Effector memory CD4-positive, alpha-beta T cell (primary cell): ENCODE measurements around the gene AADACL4.
"Not testable (repeated sequence)": the region's sequence is repeated elsewhere in the genome, so short reads cannot be mapped to it uniquely, and the experiment has no call there.

Experiments
- DNase-seq, 3 donors: peaks; one replicate each; pipeline ENCODE4 v3.0.0-alpha.2; 2020
- H3K27ac ChIP-seq: 2 replicates; pipeline ENCODE4 v1.7.0; 2013; ENCODE audit warnings: mild to moderate bottlenecking, low read length, moderate library complexity; ENCODE audit not compliant: insufficient read depth, poor library complexity, severe bottlenecking
- H3K27me3 ChIP-seq: replicated peaks from 2 replicates; pipeline ENCODE4 v1.7.0; 2013; ENCODE audit warnings: mild to moderate bottlenecking, low read length; ENCODE audit not compliant: insufficient read depth, control insufficient read depth, poor library complexity, severe bottlenecking
- H3K36me3 ChIP-seq: 2 replicates; pipeline ENCODE4 v1.7.0; 2013; ENCODE audit warnings: mild to moderate bottlenecking, low read length, moderate library complexity; ENCODE audit not compliant: control insufficient read depth, insufficient read depth
- H3K4me1 ChIP-seq: 2 replicates; pipeline ENCODE4 v1.7.0; 2013; ENCODE audit warnings: low read length, mild to moderate bottlenecking; ENCODE audit not compliant: control insufficient read depth, insufficient read depth, poor library complexity, severe bottlenecking
- H3K4me3 ChIP-seq: 2 replicates; pipeline ENCODE4 v1.7.0; 2013; ENCODE audit warnings: low read length, low read depth, mild to moderate bottlenecking; ENCODE audit not compliant: insufficient read depth, poor library complexity, severe bottlenecking
- H3K9me3 ChIP-seq: 2 replicates; pipeline ENCODE4 v1.7.0; 2013; ENCODE audit warnings: mild to moderate bottlenecking, low read length, moderate library complexity; ENCODE audit not compliant: control insufficient read depth

AADACL4 gene

DNA sequence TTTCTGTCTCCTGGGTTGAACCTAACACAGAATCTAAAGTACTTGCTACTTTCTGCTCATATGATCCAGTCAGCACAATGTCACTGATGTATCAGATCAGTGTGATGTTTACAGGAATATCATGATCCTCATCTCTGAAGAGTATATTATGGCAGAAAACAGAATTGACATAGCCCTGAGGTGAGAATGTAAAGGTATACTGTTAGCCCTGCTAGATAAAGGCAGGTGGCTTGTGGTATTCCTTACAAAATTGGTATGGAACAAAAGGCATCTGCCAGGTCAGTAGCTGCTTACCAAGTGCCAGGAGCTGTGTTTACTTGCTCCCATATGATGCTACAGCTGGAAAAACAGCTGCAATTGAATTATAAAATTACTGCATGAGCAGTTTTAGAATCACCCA lies 30.5 kb downstream of the AADACL4 start:
- no peaks in the 10 kb centered on the region for H3K27me3 ChIP-seq
- H3K27ac ChIP-seq, result no peak overlapping the region
- H3K4me1 ChIP-seq, result no peaks in the 10 kb centered on the region
- no peaks in the 10 kb centered on the region for H3K9me3 ChIP-seq
- no peaks in the 10 kb centered on the region for H3K36me3 ChIP-seq
- H3K4me3 ChIP-seq, result no peak overlapping the region
- DNase-seq, result no peak

DNA sequence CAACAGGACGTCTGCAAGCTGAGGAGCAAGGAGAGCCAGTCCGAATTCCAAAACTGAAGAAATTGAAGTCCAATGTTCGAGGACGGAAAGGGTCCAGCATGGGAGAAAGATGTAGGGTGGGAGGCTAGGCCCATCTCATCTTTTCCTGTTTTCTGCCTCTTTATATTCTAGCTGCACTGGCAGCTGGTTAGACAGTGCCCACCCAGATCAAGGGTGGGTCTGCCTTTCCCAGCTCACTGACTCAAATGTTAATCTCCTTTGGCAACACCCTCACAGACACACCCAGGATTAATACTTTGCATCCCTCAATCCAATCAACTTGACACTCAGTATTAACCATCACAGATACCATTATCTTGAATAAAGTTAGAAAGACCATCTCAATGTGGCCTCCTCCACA lies 32.2 kb downstream of the AADACL4 start:
- H3K4me1 ChIP-seq, H3K27me3 ChIP-seq, DNase-seq, H3K9me3 ChIP-seq, H3K27ac ChIP-seq, H3K4me3 ChIP-seq, H3K36me3 ChIP-seq: not testable (repeated sequence)

DNA sequence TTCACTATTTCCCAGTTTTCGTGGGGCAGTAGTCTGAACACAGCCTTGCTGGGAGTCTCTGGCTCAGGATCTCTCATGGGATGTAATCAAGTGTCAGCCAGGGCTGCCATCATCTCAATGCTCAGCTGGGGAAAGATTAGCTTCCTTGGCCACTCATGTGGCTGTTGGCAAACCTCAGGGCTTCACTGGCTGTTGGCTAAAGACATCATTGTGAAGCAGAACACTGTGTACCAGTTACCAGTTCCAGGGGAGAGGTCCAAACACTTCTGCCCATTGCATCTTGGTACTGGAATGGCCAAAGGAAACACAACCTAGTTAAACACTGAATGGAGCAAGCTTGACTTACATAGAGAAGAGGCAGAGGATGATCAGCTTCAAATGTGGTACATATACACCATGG lies 33.7 kb downstream of the AADACL4 start:
- Histone ChIP-seq H3K4me3 (no peak overlapping the region), H3K27ac (no peak overlapping the region), H3K27me3 (no peaks in the 10 kb centered on the region), H3K36me3 (no peaks in the 10 kb centered on the region), H3K4me1 (no peaks in the 10 kb centered on the region), H3K9me3 (no peaks in the 10 kb centered on the region)
- no peak for DNase-seq

DNA sequence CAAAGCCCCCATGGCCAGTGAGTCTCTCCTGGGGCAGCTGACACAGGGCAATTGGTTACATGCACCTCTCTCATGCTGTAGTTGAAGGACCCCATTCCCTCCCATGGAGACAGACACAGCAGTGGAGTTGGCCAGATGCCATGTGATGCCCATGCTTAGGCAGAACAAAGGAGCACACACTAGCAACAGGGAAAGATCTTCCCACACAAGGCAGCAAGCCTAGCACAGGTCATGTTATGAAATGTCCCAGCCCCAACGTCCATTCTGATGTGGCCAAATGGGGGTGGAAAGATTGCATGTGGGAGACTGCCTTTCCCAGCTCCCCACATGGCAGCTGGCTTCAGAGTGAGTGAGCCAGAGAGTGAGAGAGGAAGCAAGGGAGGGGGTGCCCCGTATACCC lies 34.5 kb downstream of the AADACL4 start:
- H3K27ac ChIP-seq, result no peak overlapping the region
- H3K4me3 ChIP-seq, result no peak overlapping the region
- DNase-seq, result no peak
- no peaks in the 10 kb centered on the region for H3K27me3 ChIP-seq
- H3K4me1 ChIP-seq, result no peaks in the 10 kb centered on the region
- no peaks in the 10 kb centered on the region for H3K36me3 ChIP-seq
- H3K9me3 ChIP-seq, result no peaks in the 10 kb centered on the region

DNA sequence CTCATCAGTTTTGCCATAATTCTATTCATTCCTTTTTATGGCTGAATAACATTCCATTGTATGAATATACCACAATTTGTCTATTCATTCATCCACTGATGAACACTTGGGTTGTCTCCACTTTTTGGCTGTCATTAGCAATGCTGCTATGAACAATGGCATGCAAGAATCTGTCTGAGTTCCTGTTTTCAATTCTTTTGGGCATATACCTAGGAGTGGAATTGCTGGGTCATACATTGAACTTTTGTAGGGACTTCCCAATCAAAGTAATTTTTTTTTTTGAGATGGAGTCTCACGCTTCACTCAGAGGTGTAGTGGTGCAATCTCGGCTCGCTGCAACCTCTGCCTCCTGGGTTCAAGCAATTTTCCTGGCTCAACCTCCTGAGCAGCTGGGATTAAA lies 34.9 kb downstream of the AADACL4 start:
- Histone ChIP-seq H3K27ac (no peak overlapping the region), H3K4me3 (no peak overlapping the region), H3K4me1 (no peaks in the 10 kb centered on the region), H3K36me3 (no peaks in the 10 kb centered on the region), H3K9me3 (no peaks in the 10 kb centered on the region), H3K27me3 (no peaks in the 10 kb centered on the region)
- no peak for DNase-seq

DNA sequence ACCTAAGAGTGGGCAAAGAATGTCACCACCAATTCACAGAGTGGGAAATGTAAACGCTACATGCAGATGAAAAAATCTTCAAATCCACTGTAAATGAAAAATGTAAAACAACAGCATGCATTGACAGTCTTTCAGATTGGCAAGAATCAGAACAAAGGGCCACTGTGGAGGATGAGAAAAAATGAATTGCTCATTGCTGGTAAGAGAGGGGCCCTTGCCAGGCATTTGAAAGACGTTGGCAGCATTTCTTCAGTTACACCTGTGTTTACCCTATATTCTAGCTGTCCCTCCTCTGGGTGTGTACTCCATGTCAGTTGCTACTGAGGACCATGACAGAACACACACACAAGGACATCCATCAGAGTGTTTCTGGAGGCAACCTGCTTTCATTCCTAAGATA lies 46.3 kb downstream of the AADACL4 start:
- no peak for DNase-seq
- Histone ChIP-seq H3K4me1 (no peaks in the 10 kb centered on the region), H3K27ac (no peak overlapping the region), H3K27me3 (no peaks in the 10 kb centered on the region), H3K9me3 (no peaks in the 10 kb centered on the region), H3K4me3 (no peak overlapping the region), H3K36me3 (no peaks in the 10 kb centered on the region)

DNA sequence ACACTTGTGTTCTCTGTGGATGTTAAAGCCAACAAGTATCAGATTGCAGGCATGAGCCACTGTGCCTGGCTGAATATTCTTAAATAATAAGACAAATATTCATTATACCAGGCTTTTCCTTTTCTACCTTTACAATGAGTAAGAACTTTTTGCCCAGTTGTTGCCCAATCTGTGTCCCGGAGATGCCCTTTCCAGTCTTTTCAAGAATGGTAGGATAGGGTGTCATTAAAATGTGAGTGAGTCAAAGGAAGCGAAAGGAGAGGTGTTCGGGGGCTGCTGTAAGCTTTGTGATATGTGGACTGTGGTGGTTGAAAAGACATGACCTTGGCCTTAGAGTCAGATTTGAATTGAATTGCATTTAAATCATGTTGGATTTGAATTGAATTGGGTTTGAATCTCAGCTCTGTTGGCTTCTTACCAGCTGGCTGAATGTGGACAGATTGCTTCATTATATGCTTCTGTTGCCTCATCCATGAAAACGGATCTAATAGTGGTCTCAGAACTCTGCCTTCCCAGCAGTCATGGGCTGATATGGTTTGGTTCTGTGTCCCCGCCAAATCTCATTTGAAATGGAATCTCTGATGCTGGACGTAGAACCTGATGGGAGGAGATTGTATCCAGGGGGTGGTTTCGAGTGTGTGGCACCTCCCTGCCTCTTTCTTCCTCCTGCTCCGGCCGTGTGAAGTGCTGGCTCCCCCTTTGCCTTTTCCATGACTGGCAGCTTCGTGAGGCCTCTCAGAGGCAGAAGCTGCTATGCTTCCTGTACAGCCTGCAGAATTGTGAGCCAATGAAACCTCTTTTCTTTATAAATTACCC lies 49.3 kb downstream of the AADACL4 start:
- H3K27ac ChIP-seq, result no peak overlapping the region
- DNase-seq, result no peak
- H3K4me3 ChIP-seq, result no peak overlapping the region

DNA sequence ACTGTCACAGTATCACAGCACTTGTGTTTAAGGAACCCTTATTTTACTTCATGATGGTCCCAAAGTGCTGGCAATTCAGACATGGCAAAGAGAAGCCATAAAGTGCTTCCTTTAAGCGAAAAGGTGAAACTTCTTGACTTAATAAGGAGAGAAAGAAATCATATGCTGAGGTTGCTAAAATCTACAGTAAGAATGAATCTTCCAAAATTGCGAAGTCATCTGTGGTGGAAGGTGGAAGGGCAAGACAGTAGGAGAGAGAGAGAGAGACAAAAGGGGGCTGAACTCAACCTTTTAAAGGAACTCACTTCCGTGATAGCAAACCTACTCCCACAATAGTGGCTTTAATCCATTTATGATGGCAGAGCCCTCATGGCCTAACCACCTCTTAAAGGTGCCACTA lies 52.8 kb downstream of the AADACL4 start:
- Histone ChIP-seq H3K9me3 (no peaks in the 10 kb centered on the region), H3K27ac (no peak overlapping the region), H3K36me3 (no peaks in the 10 kb centered on the region)

More for the DNA sequence above, 49.3 kb downstream of the AADACL4 start:
- no peaks in the 10 kb centered on the region for H3K36me3 ChIP-seq
- no peaks in the 10 kb centered on the region for H3K27me3 ChIP-seq
- H3K4me1 ChIP-seq, result no peaks in the 10 kb centered on the region
- no peaks in the 10 kb centered on the region for H3K9me3 ChIP-seq

DNA sequence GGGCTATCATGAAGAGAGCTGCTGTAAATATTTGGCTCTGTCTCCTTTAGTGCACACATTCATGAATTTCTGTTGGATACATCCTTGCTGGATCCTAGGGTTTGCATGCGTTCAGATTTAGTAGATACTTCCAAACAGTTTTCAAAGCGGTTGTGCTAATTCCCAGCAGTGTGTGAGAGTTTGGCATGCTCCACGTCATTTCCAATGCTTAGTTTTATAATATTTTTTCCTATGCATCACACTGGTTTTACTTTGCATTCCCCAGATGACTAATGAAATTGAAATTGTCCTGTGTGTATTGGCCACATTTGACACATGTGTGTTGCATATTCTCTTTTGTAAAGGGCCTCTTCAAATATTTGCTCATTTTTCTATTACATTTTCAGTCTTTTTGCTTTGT lies 53.5 kb downstream of the AADACL4 start:
- Histone ChIP-seq H3K27me3 (no peaks in the 10 kb centered on the region), H3K4me3 (no peak overlapping the region), H3K4me1 (no peaks in the 10 kb centered on the region), H3K36me3 (no peaks in the 10 kb centered on the region), H3K9me3 (no peaks in the 10 kb centered on the region), H3K27ac (no peak overlapping the region)
- no peak for DNase-seq

More for the DNA sequence above, 52.8 kb downstream of the AADACL4 start:
- Histone ChIP-seq H3K27me3 (no peaks in the 10 kb centered on the region), H3K4me1 (no peaks in the 10 kb centered on the region), H3K4me3 (no peak overlapping the region)
- no peak for DNase-seq

DNA sequence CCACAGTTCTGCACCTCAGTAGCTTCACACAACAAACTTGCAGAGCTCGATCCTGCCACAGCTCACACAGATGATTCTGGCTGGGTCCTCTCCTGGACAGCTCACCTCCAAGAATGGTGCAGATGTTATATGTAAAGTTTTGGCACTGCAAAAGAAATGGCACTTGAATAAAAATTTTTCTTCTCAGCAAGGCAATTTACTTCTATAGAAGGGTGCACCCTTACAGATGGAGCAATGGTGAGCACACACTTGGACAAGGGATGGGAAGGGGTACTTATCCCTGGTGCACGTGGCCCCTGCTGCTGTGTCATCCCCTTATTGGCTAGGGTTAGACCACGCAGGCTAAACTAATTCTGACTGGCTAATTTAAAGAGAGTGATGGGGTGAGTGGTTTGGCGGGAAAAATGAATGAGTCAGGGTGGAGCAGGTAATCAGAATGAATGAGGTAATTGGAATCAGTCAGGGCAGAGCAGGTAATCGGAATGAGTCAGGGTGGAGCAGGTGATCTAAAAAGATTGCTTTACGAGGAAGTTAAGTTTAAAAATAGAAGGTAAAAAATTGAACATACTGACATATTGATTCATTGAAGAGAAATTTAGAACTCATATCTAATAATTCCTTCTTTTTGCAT lies 60.1 kb downstream of the AADACL4 start:
- Histone ChIP-seq H3K36me3 (no peaks in the 10 kb centered on the region), H3K27me3 (no peaks in the 10 kb centered on the region), H3K9me3 (peaks cover 5% of the 10 kb centered on the region), H3K4me1 (no peaks in the 10 kb centered on the region), H3K4me3 (no peak overlapping the region), H3K27ac (no peak overlapping the region)
- DNase-seq, result no peak
